A673 (cell line): ENCODE results near the gene CBX5. TPM values are rescaled to one million over a fixed set of nuclear protein-coding genes. Genes with fewer than 3 reads are reported as not detected.

Experiments
- BruUV-seq: library from RNA; stranded (reverse); fragments of 400-500 nt; replicated peaks from 2 replicates; lab custom pipeline; 2021; lab: Mats Ljungman, UMichigan
- CTCF ChIA-PET: fragments of 300-600 bp; sonication (Branson Sonifier 250); formaldehyde crosslinking; loops from one replicate; lab custom pipeline; 2022; ENCODE audit warnings: antibody characterized with exemption; lab: Charles Lee
- POLR2A ChIA-PET: fragments of 300-600 bp; sonication (Branson Sonifier 250); formaldehyde crosslinking; loops from one replicate; lab custom pipeline; 2022; ENCODE audit warnings: antibody characterized with exemption; ENCODE audit not compliant: low non-redundant PET; lab: Charles Lee
- DNase-seq: peaks from one replicate; pipeline ENCODE4 v3.0.0-alpha.2; 2015; ENCODE audit warnings: low spot score
- H3K27ac ChIP-seq: fragments of 200-600 bp; sonication (generic); 2 replicates; pipeline ENCODE4 v1.5.1; 2016; ENCODE audit warnings: mixed run types, low read depth, mild to moderate bottlenecking, mixed read lengths, antibody characterized with exemption, low read length; ENCODE audit not compliant: poor library complexity, severe bottlenecking
- H3K27me3 ChIP-seq: fragments of 200-600 bp; sonication (generic); replicated peaks from 2 replicates; pipeline ENCODE4 v1.6.1; 2017; ENCODE audit warnings: mixed run types, low read depth, mild to moderate bottlenecking, mixed read lengths, antibody characterized with exemption, low read length; ENCODE audit not compliant: insufficient read depth, poor library complexity
- H3K36me3 ChIP-seq: fragments of 200-600 bp; sonication (generic); 2 replicates; pipeline ENCODE4 v1.6.1; 2016; ENCODE audit warnings: mixed run types, mild to moderate bottlenecking, mixed read lengths, antibody characterized with exemption, low read length; ENCODE audit not compliant: insufficient read depth, poor library complexity, severe bottlenecking
- H3K4me1 ChIP-seq: fragments of 200-600 bp; sonication (generic); 2 replicates; pipeline ENCODE4 v1.6.1; 2017; ENCODE audit warnings: mixed run types, mild to moderate bottlenecking, mixed read lengths, antibody characterized with exemption, low read length; ENCODE audit not compliant: insufficient read depth, poor library complexity, severe bottlenecking
- H3K4me3 ChIP-seq: fragments of 200-600 bp; sonication (generic); 2 replicates; pipeline ENCODE4 v1.5.1; 2016; ENCODE audit warnings: low read depth, mixed run types, mild to moderate bottlenecking, mixed read lengths, low read length; ENCODE audit not compliant: poor library complexity, severe bottlenecking
- H3K9me3 ChIP-seq: fragments of 200-600 bp; sonication (generic); 2 replicates; pipeline ENCODE4 v1.6.1; 2016; ENCODE audit warnings: mixed run types, low read depth, mild to moderate bottlenecking, mixed read lengths, antibody characterized with exemption, low read length; ENCODE audit not compliant: poor library complexity, severe bottlenecking
- CTCF ChIP-seq: fragments of 300-800, 200-600 bp; sonication (generic); conservative IDR thresholded peaks from 2 replicates; pipeline ENCODE4 v1.5.1; 2017; ENCODE audit warnings: low read depth, mild to moderate bottlenecking, antibody characterized with exemption, low read length, moderate library complexity, mixed read lengths
- EZH2 ChIP-seq: fragments of 200-600 bp; sonication (generic); IDR thresholded peaks from 2 replicates; pipeline ENCODE4 v1.6.1; 2017; ENCODE audit warnings: borderline replicate concordance, low read depth, mild to moderate bottlenecking, mixed read lengths, antibody characterized with exemption, low read length; ENCODE audit not compliant: poor library complexity, severe bottlenecking
- intact Hi-C: fragments of 100-400 bp; cut with micrococcal nuclease; formaldehyde crosslinking; loops from one replicate; pipeline ENCODE4 v1.10.0; 2022; ENCODE audit not compliant: unreplicated experiment
- total RNA-seq: library from RNA; stranded (reverse); gene quantifications from 2 replicates; pipeline ENCODE4 v1.2.3, GENCODE V29; 2021

CBX5 gene
- total RNA-seq, 1 experiment from 2014 or later, result 254 TPM

GRCh38 chr12:54184024-54184805 is 95.7 kb downstream of the CBX5 start:
- Histone ChIP-seq H3K27me3 (no peaks in the 10 kb centered on the region), H3K27ac (no peak overlapping the region), H3K4me3 (no peak overlapping the region), H3K36me3 (no peaks in the 10 kb centered on the region), H3K4me1 (peaks cover 7% of the 10 kb centered on the region), H3K9me3 (no peaks in the 10 kb centered on the region)
- POLR2A ChIA-PET, result no interaction called here
- DNase-seq, result no peak
- intact Hi-C loops, result no loop called here
- CTCF ChIA-PET, result no interaction called here
- TF ChIP-seq EZH2, result no peak
- TF ChIP-seq CTCF, result no peak
- no TSS peak for BruUV-seq

- Histone ChIP-seq H3K27ac (no peak overlapping the region), H3K4me3 (no peak overlapping the region), H3K4me1 (peaks cover 4% of the 10 kb centered on the region), H3K9me3 (no peaks in the 10 kb centered on the region), H3K36me3 (no peaks in the 10 kb centered on the region), H3K27me3 (no peaks in the 10 kb centered on the region)
- no peak for DNase-seq
- no TSS peak for BruUV-seq
- ChIA-PET POLR2A (no interaction called here), CTCF (no interaction called here)
- no peak for TF ChIP-seq EZH2
- TF ChIP-seq CTCF, result no peak
- intact Hi-C loops, result no loop called here
Observed at GRCh38 chr12:54182981-54183380, 96.9 kb downstream of the CBX5 start.

- Histone ChIP-seq H3K4me3 (no peak overlapping the region), H3K27me3 (no peaks in the 10 kb centered on the region), H3K4me1 (no peaks in the 10 kb centered on the region), H3K27ac (no peak overlapping the region), H3K36me3 (no peaks in the 10 kb centered on the region), H3K9me3 (no peaks in the 10 kb centered on the region)
- BruUV-seq, result no TSS peak
- TF ChIP-seq CTCF (no peak), EZH2 (no peak)
- DNase-seq, result no peak
- ChIA-PET POLR2A (no interaction called here), CTCF (no interaction called here)
- intact Hi-C loops, result no loop called here
Observed at GRCh38 chr12:54182086-54182485, 97.8 kb downstream of the CBX5 start.

Other genes with a start within 250 kb of the CBX5 start
- 1.6 and 1.9 TPM in 2 replicates for gene HOXC5, start 247.1 kb downstream of the CBX5 start, total RNA-seq
- 9.6 and 9.8 TPM in 2 replicates for gene HOXC4, start 226.3 kb downstream of the CBX5 start, total RNA-seq
- gene SMUG1, start 91.1 kb downstream of the CBX5 start, total RNA-seq, result 27.7 and 32.8 TPM in 2 replicates
- 1,763 and 1,764 TPM in 2 replicates for gene HNRNPA1, start 604 bp upstream of the CBX5 start, total RNA-seq
- gene NFE2, start 20.9 kb upstream of the CBX5 start, total RNA-seq, result not detected in 2 replicates
- 169 and 187 TPM in 2 replicates for gene COPZ1, start 45.0 kb upstream of the CBX5 start, total RNA-seq
- gene GPR84, start 84.4 kb upstream of the CBX5 start, total RNA-seq, result not detected in 2 replicates
- 17.5 and 26.8 TPM in 2 replicates for gene ZNF385A, start 104.6 kb upstream of the CBX5 start, total RNA-seq
- 96.8 and 108 TPM in 2 replicates for gene ITGA5, start 139.1 kb upstream of the CBX5 start, total RNA-seq
- gene GTSF1, start 193.5 kb upstream of the CBX5 start, total RNA-seq, result not detected in 2 replicates
- gene NCKAP1L, start 217.6 kb upstream of the CBX5 start, total RNA-seq, result 250 and 279 TPM in 2 replicates